GM12872 (cell line): ENCODE measurements around the gene MED9.

Experiments used
- CTCF ChIP-seq: IDR thresholded peaks from 3 replicates; pipeline ENCODE4 v1.5.1; 2011; ENCODE audit warnings: low read depth, mild to moderate bottlenecking, low read length, moderate library complexity; ENCODE audit not compliant: insufficient read depth

MED9 gene

DNA sequence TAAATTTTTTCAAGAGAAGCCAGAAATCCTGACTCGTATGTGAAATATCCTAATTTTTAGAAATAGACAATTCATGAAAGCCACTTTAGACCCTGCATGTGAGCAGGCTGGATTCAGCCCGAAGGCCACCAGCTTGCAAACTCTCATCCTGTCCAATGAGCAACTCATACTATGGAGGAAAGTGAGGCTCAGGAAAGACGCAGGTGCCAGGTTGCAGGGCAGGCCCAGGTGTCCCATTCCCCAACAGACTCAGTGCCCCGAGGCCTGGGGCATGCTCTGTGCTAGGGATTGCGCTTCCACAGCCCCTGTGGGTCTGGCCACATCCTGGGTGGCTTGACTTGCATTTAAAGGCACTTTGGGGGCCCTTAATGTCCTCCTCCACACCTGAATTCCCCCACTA, 36.1 kb downstream of the MED9 start:
- TF ChIP-seq CTCF, result no peak

- no peak for TF ChIP-seq CTCF
Observed at GRCh38 chr17:17513626-17514025, 36.8 kb downstream of the MED9 start.

GRCh38 chr17:17514361-17514992, 37.7 kb downstream of the MED9 start:
- no peak for TF ChIP-seq CTCF

GRCh38 chr17:17514993-17515933, 38.5 kb downstream of the MED9 start:
- TF ChIP-seq CTCF, result no peak

DNA sequence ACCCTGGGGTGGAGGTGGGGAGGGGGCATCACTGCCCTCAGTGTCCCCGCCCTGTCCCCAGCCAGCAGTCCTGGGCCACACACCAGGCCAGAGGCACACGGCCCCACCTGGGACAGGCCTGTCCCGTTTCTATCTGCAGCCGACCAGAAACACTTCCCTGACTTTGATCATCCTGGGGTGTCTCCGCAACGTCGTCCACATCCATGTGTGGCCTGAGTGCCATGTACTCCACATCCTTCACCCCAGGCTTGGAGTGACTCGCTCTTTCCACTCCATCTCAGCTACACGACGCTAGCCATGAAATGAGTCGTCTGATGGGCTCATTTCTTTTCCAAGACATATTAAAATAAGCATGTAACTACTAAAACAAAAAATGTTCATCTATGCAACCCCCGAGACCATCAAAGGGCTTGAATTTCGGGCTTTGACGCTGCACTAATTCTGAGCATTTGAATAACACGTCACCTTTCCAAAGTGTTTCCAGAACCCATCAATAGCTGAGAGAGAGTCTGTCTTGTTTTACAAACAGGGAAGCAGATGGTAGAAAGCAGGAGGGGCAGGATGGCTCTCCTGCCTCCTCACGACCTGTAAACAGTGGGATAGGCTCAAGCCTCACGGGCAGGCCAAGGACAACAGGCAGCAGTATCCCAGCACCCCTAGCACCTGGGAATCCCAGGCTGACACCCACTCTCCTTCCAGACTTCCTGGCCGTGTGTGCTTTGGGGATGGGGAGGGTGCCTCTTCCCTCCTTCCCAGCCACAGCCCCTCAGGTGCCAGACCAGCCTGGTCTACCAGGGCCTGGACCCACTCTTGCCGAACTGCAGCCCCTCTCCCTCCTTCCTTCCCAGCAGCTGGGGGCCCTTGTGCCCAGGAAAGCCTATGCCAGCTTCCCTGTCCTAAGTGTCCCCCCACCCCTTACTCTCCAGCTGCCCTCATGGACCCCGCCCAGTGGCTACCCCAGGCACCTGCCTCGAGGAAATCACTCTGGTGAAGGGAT, 39.4 kb downstream of the MED9 start:
- TF ChIP-seq CTCF, result no peak

- no peak for TF ChIP-seq CTCF
Observed at GRCh38 chr17:17516941-17517720, 40.3 kb downstream of the MED9 start.
